DMS 273 (cell line): ENCODE data around the gene OR2L3.
"Not testable (repeated sequence)": the region's sequence is repeated elsewhere in the genome, so short reads cannot be mapped to it uniquely, and the experiment has no call there.

Experiments
- DNase-seq: peaks from one replicate; lab custom pipeline; 2025; ENCODE audit not compliant: unreplicated experiment; lab: John Stamatoyannopoulos, UW

Gene OR2L3

GRCh38 chr1:248046536-248046935 is at the start of gene OR2L3:
OR2L3 (plus strand) TSS chr1:248046836; CDS start chr1:248060682, 13,846 bp downstream.
- no peak for DNase-seq

GRCh38 chr1:247998811-247999210 is 47.8 kb upstream of the OR2L3 start:
- no peak for DNase-seq

GRCh38 chr1:248000169-248000568 is 46.5 kb upstream of the OR2L3 start:
- no peak for DNase-seq

GRCh38 chr1:248007778-248008177 is 38.9 kb upstream of the OR2L3 start:
- DNase-seq: no peak

- DNase-seq: no peak
Observed at GRCh38 chr1:248009681-248010080, 37.0 kb upstream of the OR2L3 start.

- no peak for DNase-seq
Observed at GRCh38 chr1:248013229-248013710, 33.4 kb upstream of the OR2L3 start, which contains the start of gene OR2L5. OR2L5 (plus strand) TSS chr1:248013660; CDS start chr1:248021948, 8,288 bp downstream.

GRCh38 chr1:248015803-248016202 is 30.8 kb upstream of the OR2L3 start:
- no peak for DNase-seq

- DNase-seq: no peak
Observed at GRCh38 chr1:248029770-248030169, 16.9 kb upstream of the OR2L3 start, which contains the start of gene OR2L2. OR2L2 (plus strand) TSS chr1:248030070; CDS start chr1:248038268, 8,198 bp downstream.

- no peak for DNase-seq
Observed at GRCh38 chr1:248045209-248045608, 1.4 kb upstream of the OR2L3 start.

- DNase-seq: no peak
Observed at GRCh38 chr1:248047008-248047407, 372 bp downstream of the OR2L3 start.

- DNase-seq: no peak
Observed at GRCh38 chr1:248054671-248055070, 8.0 kb downstream of the OR2L3 start.

- DNase-seq: no peak
Observed at GRCh38 chr1:248055261-248055660, 8.6 kb downstream of the OR2L3 start.

GRCh38 chr1:248065071-248065470 is 18.4 kb downstream of the OR2L3 start:
- no peak for DNase-seq

- no peak for DNase-seq
Observed at GRCh38 chr1:248065604-248066003, 19.0 kb downstream of the OR2L3 start.

GRCh38 chr1:248083864-248084263 is 37.2 kb downstream of the OR2L3 start:
- not testable (repeated sequence) for DNase-seq

- no peak for DNase-seq
Observed at GRCh38 chr1:248094884-248095283, 48.2 kb downstream of the OR2L3 start, which contains the start of gene OR2L13. OR2L13 (plus strand) TSS chr1:248095184; CDS start chr1:248099376, 4,192 bp downstream.

GRCh38 chr1:248098529-248098928 is 51.9 kb downstream of the OR2L3 start:
- no peak for DNase-seq

GRCh38 chr1:248102847-248103246 is 56.2 kb downstream of the OR2L3 start:
- no peak for DNase-seq

- no peak for DNase-seq
Observed at GRCh38 chr1:248111157-248111556, 64.5 kb downstream of the OR2L3 start.
